ENCODE data around the gene DAB2IP.
"Not testable (repeated sequence)": the region's sequence is repeated elsewhere in the genome, so short reads cannot be mapped to it uniquely, and the experiment has no call there.

DAB2IP gene

GRCh38 chr9:121643473-121643872 is 8.0 kb upstream of the DAB2IP start:
- H3K4me3 ChIP-seq (replicated peaks; ENCODE audit: low read depth, low read length): no peak overlapping the region
- no peak for DNase-seq (ENCODE audit: extremely low read depth, low read depth)
- TF ChIP-seq, protein P1, sequence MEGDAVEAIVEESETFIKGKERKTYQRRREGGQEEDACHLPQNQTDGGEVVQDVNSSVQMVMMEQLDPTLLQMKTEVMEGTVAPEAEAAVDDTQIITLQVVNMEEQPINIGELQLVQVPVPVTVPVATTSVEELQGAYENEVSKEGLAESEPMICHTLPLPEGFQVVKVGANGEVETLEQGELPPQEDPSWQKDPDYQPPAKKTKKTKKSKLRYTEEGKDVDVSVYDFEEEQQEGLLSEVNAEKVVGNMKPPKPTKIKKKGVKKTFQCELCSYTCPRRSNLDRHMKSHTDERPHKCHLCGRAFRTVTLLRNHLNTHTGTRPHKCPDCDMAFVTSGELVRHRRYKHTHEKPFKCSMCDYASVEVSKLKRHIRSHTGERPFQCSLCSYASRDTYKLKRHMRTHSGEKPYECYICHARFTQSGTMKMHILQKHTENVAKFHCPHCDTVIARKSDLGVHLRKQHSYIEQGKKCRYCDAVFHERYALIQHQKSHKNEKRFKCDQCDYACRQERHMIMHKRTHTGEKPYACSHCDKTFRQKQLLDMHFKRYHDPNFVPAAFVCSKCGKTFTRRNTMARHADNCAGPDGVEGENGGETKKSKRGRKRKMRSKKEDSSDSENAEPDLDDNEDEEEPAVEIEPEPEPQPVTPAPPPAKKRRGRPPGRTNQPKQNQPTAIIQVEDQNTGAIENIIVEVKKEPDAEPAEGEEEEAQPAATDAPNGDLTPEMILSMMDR (IDR thresholded peaks at IDR 0.05; ENCODE audit: low read depth, low read length, missing control alignments): no peak

- H3K4me3 ChIP-seq (replicated peaks; ENCODE audit: low read depth, low read length); DNase-seq (ENCODE audit: extremely low read depth, low read depth): not testable (repeated sequence)
Observed at GRCh38 chr9:121644040-121644439, 7.4 kb upstream of the DAB2IP start.

DNA sequence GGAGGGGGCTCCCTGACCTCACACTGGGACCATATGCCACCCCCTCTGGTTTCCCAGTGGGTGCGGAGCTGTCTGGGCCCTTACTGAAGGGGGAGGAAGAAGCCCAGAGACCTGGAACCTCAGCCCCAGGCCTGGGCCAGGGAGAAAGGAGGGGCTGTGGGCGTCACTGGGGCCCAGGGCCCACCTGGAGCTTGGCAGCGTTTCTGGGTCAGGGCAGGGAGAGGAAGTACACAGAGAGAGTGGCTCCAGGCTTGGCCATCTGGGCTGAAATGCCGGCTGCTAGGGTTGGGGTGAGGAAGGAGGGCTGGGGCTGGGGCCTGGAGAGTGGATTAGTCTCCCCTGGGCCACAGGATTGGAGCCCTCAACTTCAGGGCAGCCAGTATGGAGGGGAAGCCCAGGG is 6.4 kb upstream of the DAB2IP start:
- TF ChIP-seq, protein P1 (IDR thresholded peaks at IDR 0.05; ENCODE audit: low read depth, low read length, missing control alignments): no peak
- no peak for DNase-seq (ENCODE audit: extremely low read depth, low read depth)
- no peak overlapping the region for H3K4me3 ChIP-seq (replicated peaks; ENCODE audit: low read depth, low read length)

DNA sequence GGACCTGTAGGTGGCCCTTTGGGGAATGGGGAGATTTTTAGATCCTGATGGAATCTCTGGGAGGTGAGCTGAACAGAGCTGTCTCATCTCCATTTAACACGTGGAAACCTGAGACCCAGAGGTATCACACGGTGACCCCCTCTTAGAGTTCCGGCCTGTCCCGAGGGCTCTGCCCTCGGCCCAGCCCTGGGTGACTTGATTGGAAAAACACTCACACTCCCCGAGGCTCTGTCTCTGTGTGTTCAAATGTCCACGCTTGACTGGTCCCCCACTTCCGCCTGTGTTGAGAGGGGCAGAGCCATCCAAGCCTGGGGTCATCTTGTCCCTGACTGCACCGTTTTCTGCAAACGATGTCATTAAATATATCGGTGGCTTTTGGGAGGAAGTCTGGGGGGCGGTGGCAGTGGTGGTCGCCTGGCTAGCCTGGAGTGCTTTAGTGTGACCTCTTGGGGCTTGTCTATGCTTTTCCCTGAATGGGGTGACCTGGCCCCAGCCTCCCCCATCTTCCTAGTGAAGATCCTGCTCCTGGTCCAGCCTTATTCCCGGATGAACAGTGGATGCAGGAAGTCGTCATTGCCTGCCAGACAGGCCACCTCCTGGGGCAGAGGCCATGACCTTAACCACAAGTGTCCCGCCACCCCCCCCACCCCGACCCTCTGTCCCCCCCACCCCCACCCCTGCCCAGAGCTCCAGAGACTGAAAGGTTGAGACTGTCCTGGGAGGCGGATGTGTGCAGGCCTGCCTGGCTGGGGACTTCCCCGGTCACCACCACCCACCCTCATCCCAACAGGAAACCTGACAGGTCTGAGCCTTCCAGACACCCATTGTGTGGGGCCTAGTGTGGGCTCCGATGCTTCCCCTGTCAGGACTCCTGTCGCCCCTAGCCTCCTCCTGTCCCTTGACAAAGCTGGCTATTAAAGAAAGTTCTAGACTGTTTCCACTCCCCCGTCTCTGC is 5.3 kb upstream of the DAB2IP start:
- TF ChIP-seq, protein P1 (IDR thresholded peaks at IDR 0.05; ENCODE audit: low read depth, low read length, missing control alignments): no peak
- no peak overlapping the region for H3K4me3 ChIP-seq (replicated peaks; ENCODE audit: low read depth, low read length)
- DNase-seq (ENCODE audit: extremely low read depth, low read depth): no peak

- no peak overlapping the region for H3K4me3 ChIP-seq (replicated peaks; ENCODE audit: low read depth, low read length)
- DNase-seq (ENCODE audit: extremely low read depth, low read depth): no peak
- TF ChIP-seq, protein P1 (IDR thresholded peaks at IDR 0.05; ENCODE audit: low read depth, low read length, missing control alignments): no peak
Observed at GRCh38 chr9:121646992-121647391, 4.4 kb upstream of the DAB2IP start.

- TF ChIP-seq, protein P1 (IDR thresholded peaks at IDR 0.05; ENCODE audit: low read depth, low read length, missing control alignments): no peak
- DNase-seq (ENCODE audit: extremely low read depth, low read depth): no peak
- H3K4me3 ChIP-seq (replicated peaks; ENCODE audit: low read depth, low read length): no peak overlapping the region
Observed at GRCh38 chr9:121648172-121648571, 3.3 kb upstream of the DAB2IP start.

DNA sequence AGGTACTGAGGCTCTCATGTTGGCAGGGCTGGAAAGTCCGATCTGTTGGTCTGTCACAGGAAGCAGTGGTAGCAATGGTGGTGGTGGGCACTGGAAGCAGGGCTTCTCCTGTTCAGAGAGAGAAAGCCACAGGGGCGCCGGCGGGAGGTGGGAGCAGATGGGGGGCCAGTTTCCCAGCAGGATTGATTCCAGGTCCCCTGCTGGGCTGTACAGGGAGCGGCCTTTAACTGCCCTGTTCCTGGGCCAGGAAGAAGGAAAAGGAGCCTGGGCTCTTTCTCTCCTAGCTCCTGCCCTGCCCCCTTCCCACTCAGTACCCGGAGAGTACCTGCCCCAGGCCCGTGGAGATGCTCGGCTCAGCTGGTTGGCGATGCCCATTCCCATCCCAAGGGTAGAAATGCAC is 2.6 kb upstream of the DAB2IP start:
- TF ChIP-seq, protein P1 (IDR thresholded peaks at IDR 0.05; ENCODE audit: low read depth, low read length, missing control alignments): no peak
- no peak overlapping the region for H3K4me3 ChIP-seq (replicated peaks; ENCODE audit: low read depth, low read length)
- no peak for DNase-seq (ENCODE audit: extremely low read depth, low read depth)
